SK-N-SH (cell line): ENCODE measurements around the gene MAN2B2. TPM values are rescaled to one million over a fixed set of nuclear protein-coding genes. Genes with fewer than 3 reads are reported as not detected.

ENCODE experiments used
- CTCF ChIA-PET: fragments of 300-600, 350-600 bp; formaldehyde crosslinking; extraction: SDS; loops from one replicate; lab custom pipeline; 2021; lab: Yijun Ruan, JAX
- POLR2A ChIA-PET: fragments of 350-600 bp; sonication (Branson Sonifier 250); formaldehyde crosslinking; extraction: SDS; loops from one replicate; lab custom pipeline; 2020; ENCODE audit warnings: antibody characterized with exemption, inconsistent platforms; lab: Yijun Ruan, JAX
- DNase-seq: peaks from one replicate; pipeline ENCODE4 v3.0.0; 2012
- H2AFZ ChIP-seq: fragments of 200-600 bp; sonication (generic); 2 replicates; pipeline ENCODE4 v1.8.1; 2016; ENCODE audit warnings: antibody characterized with exemption, mild to moderate bottlenecking, low read depth
- H3F3A ChIP-seq: fragments of 200-600 bp; sonication (generic); replicated peaks from 2 replicates; pipeline ENCODE3; 2016; ENCODE audit warnings: antibody characterized with exemption, mild to moderate bottlenecking; ENCODE audit not compliant: insufficient read depth
- H3K27ac ChIP-seq, 2 experiments: fragments of 200-500 bp in 1 of 2; fragments of 200-600 bp in 1 of 2; sonication (Bioruptor generic) in 1 of 2; sonication (generic), shearing (Covaris generic) in 1 of 2; 2 replicates each; pipeline versions ENCODE4 v1.5.1 to v1.6.1; 2014 to 2016; ENCODE audit warnings: low read depth in 2 of 2, inconsistent platforms in 1 of 2, low read length in 1 of 2, mild to moderate bottlenecking in 1 of 2, mixed read lengths in 1 of 2
- H3K27me3 ChIP-seq: fragments of 200-600 bp; sonication (generic), shearing (Covaris generic); 2 replicates; pipeline ENCODE4 v1.6.1; 2016; ENCODE audit warnings: mixed run types; ENCODE audit not compliant: insufficient read depth
- H3K36me3 ChIP-seq, 2 experiments: fragments of 200-500 bp in 1 of 2; fragments of 200-600 bp in 1 of 2; sonication (Bioruptor generic) in 1 of 2; sonication (generic) in 1 of 2; replicated peaks in 1 of 2; 2 replicates each; pipeline versions ENCODE3 to v1.5.1; 2014 to 2016; ENCODE audit warnings: low read length in 1 of 2, mild to moderate bottlenecking in 1 of 2; ENCODE audit not compliant: insufficient read depth in 2 of 2, control insufficient read depth in 1 of 2
- H3K4me1 ChIP-seq, 2 experiments: fragments of 200-500 bp in 1 of 2; fragments of 200-600 bp in 1 of 2; sonication (Bioruptor generic) in 1 of 2; sonication (generic), shearing (Covaris generic) in 1 of 2; 2 replicates each; pipeline versions ENCODE4 v1.5.1 to v1.6.1; 2014 to 2016; ENCODE audit warnings: low read depth in 1 of 2, low read length in 1 of 2, mixed run types in 1 of 2; ENCODE audit not compliant: insufficient read depth in 2 of 2, control insufficient read depth in 1 of 2
- H3K4me2 ChIP-seq: fragments of 200-600 bp; sonication (generic), shearing (Covaris generic); 2 replicates; pipeline ENCODE4 v1.6.1; 2017; ENCODE audit warnings: mixed run types
- H3K4me3 ChIP-seq, 2 experiments: fragments of 200-500 bp in 1 of 2; fragments of 200-600 bp in 1 of 2; sonication (Bioruptor generic) in 1 of 2; sonication (generic), shearing (Covaris generic) in 1 of 2; 2 replicates each; pipeline versions ENCODE4 v1.5.1 to v1.8.1; 2014 to 2016; ENCODE audit warnings: low read depth in 2 of 2, inconsistent platforms in 1 of 2, low read length in 1 of 2, mild to moderate bottlenecking in 1 of 2, mixed read lengths in 1 of 2, moderate library complexity in 1 of 2
- H3K79me2 ChIP-seq: fragments of 200-600 bp; sonication (generic); 2 replicates; pipeline ENCODE4 v1.8.1; 2017; ENCODE audit warnings: mild to moderate bottlenecking; ENCODE audit not compliant: insufficient read depth
- H3K9ac ChIP-seq: fragments of 200-600 bp; sonication (generic); 2 replicates; pipeline ENCODE4 v1.6.1; 2017; ENCODE audit warnings: mixed run types
- H3K9me2 ChIP-seq: fragments of 200-600 bp; sonication (generic); 2 replicates; pipeline ENCODE4 v1.6.1; 2017; ENCODE audit warnings: mixed run types
- H3K9me3 ChIP-seq: fragments of 200-600 bp; sonication (generic); 2 replicates; pipeline ENCODE4 v1.6.1; 2017; ENCODE audit warnings: mixed run types, mild to moderate bottlenecking, moderate library complexity
- H4K20me1 ChIP-seq: fragments of 200-600 bp; sonication (generic); 2 replicates; pipeline ENCODE4 v1.6.1; 2017; ENCODE audit warnings: mild to moderate bottlenecking, mixed run types; ENCODE audit not compliant: insufficient read depth
- ELF1 ChIP-seq: IDR thresholded peaks from 2 replicates; pipeline ENCODE4 v1.4.0; 2012
- FOXM1 ChIP-seq: IDR thresholded peaks from 2 replicates; pipeline ENCODE4 v1.4.0; 2012; ENCODE audit warnings: low read depth, mild to moderate bottlenecking
- GABPA ChIP-seq: IDR thresholded peaks from 2 replicates; pipeline ENCODE4 v1.4.0; 2012; ENCODE audit warnings: low read depth, mild to moderate bottlenecking
- JUND ChIP-seq: IDR thresholded peaks from 2 replicates; pipeline ENCODE4 v1.4.0; 2012
- MAX ChIP-seq: IDR thresholded peaks from 2 replicates; pipeline ENCODE4 v1.4.0; 2012; ENCODE audit warnings: low read depth
- MEF2A ChIP-seq: IDR thresholded peaks from 2 replicates; pipeline ENCODE4 v1.4.0; 2012; ENCODE audit warnings: low read depth, borderline replicate concordance
- NFIC ChIP-seq: IDR thresholded peaks from 2 replicates; pipeline ENCODE4 v1.4.0; 2012; ENCODE audit warnings: borderline replicate concordance
- NRF1 ChIP-seq: IDR thresholded peaks from 2 replicates; pipeline ENCODE4 v1.6.1; 2012; ENCODE audit warnings: low read depth, mild to moderate bottlenecking, low read length
- PBX3 ChIP-seq: IDR thresholded peaks from 2 replicates; pipeline ENCODE4; 2012
- POLR2AphosphoS5 ChIP-seq: IDR thresholded peaks from 2 replicates; pipeline ENCODE4 v1.6.1; 2012; ENCODE audit warnings: low read depth, low read length
- RAD21 ChIP-seq: IDR thresholded peaks from 2 replicates; pipeline ENCODE4 v1.6.1; 2012; ENCODE audit warnings: mild to moderate bottlenecking, low read length
- RCOR1 ChIP-seq: fragments of 150-350 bp; IDR thresholded peaks from 2 replicates; pipeline ENCODE4 v1.6.1; 2017; ENCODE audit warnings: antibody characterized with exemption, low read length
- RFX5 ChIP-seq: IDR thresholded peaks from 2 replicates; pipeline ENCODE4 v1.6.1; 2012; ENCODE audit warnings: mild to moderate bottlenecking, improper control_type of control experiment, low read length
- SIN3A ChIP-seq: IDR thresholded peaks from 2 replicates; pipeline ENCODE4 v1.6.1; 2012; ENCODE audit warnings: low read depth, mild to moderate bottlenecking, low read length, moderate library complexity, borderline replicate concordance
- SMC3 ChIP-seq: IDR thresholded peaks from 2 replicates; pipeline ENCODE4 v1.6.1; 2012; ENCODE audit warnings: low read depth, low read length, improper control_type of control experiment
- YY1 ChIP-seq: IDR thresholded peaks from 2 replicates; pipeline ENCODE4 v1.4.0; 2012; ENCODE audit warnings: low read depth, mild to moderate bottlenecking
- WGBS: methylation state at CpG from one replicate; pipeline ENCODE4 v1.1.6; 2017; ENCODE audit warnings: low lambda C conversion rate; 5-methylcytosine and 5-hydroxymethylcytosine counted together
- polyA plus RNA-seq, 3 experiments: library from polyadenylated mRNA; depleted of rRNA; stranded (reverse); fragments of >200 nt; gene quantifications; 2 replicates each; pipeline ENCODE4 v1.2.3, GENCODE V29; 2012
- TF ChIP-seq, protein P1 (sequence below): fragments of 150-350 bp; IDR thresholded peaks from 2 replicates; pipeline ENCODE4 v1.6.1; 2016; ENCODE audit warnings: mild to moderate bottlenecking, low read depth, low read length

Gene MAN2B2
- polyA plus RNA-seq, 1 of the 3 experiments (the other 2 are of a cell fraction), result 24.9 TPM

DNA sequence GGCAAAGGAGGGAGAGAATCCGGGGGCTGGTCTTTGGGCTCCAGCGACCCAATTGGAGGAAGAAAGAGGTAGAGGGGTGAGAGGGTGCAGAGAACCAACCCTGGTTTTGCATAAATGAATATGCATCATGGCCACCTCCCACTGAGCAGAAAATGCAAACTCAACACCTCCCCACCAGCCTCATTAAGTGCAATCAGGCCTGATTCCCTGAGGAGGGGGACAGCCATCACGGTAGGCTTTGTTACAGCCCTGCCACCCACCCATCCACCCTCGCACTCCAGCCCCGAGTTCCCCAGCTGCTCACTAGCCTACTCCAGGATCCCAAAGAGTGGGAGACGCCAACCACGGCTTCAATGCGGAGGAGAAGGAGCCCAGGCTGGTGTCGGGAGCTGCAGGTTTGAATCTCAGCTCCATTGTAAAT lies 48.3 kb upstream of the MAN2B2 start (continued):
- TF ChIP-seq POLR2AphosphoS5 (no peak), FOXM1 (no peak), RCOR1 (no peak), NRF1 (no peak), MEF2A (no peak), RAD21 (no peak), SMC3 (no peak), NFIC (no peak)

GRCh38 chr4:6527259-6527658 lies 47.7 kb upstream of the MAN2B2 start:
- Histone ChIP-seq H3K9me3 (no peaks in the 10 kb centered on the region), H3K79me2 (no peaks in the 10 kb centered on the region), H2AFZ (no peak overlapping the region), H3K9me2 (no peaks in the 10 kb centered on the region), H3K4me3 (no peak overlapping the region), H3F3A (no peaks in the 10 kb centered on the region), H3K4me2 (no peak overlapping the region), H3K27ac (no peak overlapping the region), H3K36me3 (no peaks in the 10 kb centered on the region), H4K20me1 (no peaks in the 10 kb centered on the region)
- CTCF ChIA-PET, result interaction anchor here (1.1 to 4.2 kb wide), 3 partner anchors 20 to 276 kb away, joined by 3 to 27 read pairs (median 6); no protein-coding TSS in a partner anchor
- no peak for TF ChIP-seq YY1
- no peak for TF ChIP-seq MAX
- no peak for TF ChIP-seq RAD21
- TF ChIP-seq GABPA, result no peak
- no peak for TF ChIP-seq NFIC
- TF ChIP-seq RFX5, result no peak
- no peak for TF ChIP-seq SIN3A
- TF ChIP-seq MEF2A, result no peak
- no peak for TF ChIP-seq FOXM1
- TF ChIP-seq PBX3, result no peak
- no peak for TF ChIP-seq JUND
- TF ChIP-seq, protein P1, sequence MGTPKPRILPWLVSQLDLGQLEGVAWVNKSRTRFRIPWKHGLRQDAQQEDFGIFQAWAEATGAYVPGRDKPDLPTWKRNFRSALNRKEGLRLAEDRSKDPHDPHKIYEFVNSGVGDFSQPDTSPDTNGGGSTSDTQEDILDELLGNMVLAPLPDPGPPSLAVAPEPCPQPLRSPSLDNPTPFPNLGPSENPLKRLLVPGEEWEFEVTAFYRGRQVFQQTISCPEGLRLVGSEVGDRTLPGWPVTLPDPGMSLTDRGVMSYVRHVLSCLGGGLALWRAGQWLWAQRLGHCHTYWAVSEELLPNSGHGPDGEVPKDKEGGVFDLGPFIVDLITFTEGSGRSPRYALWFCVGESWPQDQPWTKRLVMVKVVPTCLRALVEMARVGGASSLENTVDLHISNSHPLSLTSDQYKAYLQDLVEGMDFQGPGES, result no peak
- no peak for TF ChIP-seq ELF1
- TF ChIP-seq, all 33 proteins: peak for 0
- no peaks in the 10 kb centered on the region for H3K4me1 ChIP-seq
- 70% methylated on average over 6 of the region's 8 CpGs for WGBS
- no peak overlapping the region for H3K9ac ChIP-seq
- POLR2A ChIA-PET, result no interaction called here
- no peaks in the 10 kb centered on the region for H3K27me3 ChIP-seq
- DNase-seq, result no peak
